ENCODE data around the gene B3GNT9.

GRCh38 chr16:67182288-67182687 is 31.5 kb upstream of the B3GNT9 start:
- no peak for TF ChIP-seq USF1 (IDR thresholded peaks at IDR 0.05)
- no peak for TF ChIP-seq TAF1 (IDR thresholded peaks at IDR 0.05; ENCODE audit: low read depth)
- no peak for TF ChIP-seq FOXM1 (IDR thresholded peaks at IDR 0.05; ENCODE audit: borderline replicate concordance, low read depth)
- no peak for TF ChIP-seq EP300 (IDR thresholded peaks at IDR 0.05; ENCODE audit: borderline replicate concordance)
- TF ChIP-seq REST (IDR thresholded peaks at IDR 0.05; ENCODE audit: low read depth): no peak
- no peak for TF ChIP-seq CREB1 (IDR thresholded peaks at IDR 0.05; ENCODE audit: low read depth)
- no peak for TF ChIP-seq MAX (IDR thresholded peaks at IDR 0.05)
- TF ChIP-seq RAD21 (IDR thresholded peaks at IDR 0.05; ENCODE audit: low read depth): no peak
- TF ChIP-seq YY1 (IDR thresholded peaks at IDR 0.05; ENCODE audit: low read depth): no peak
- TF ChIP-seq CEBPB (IDR thresholded peaks at IDR 0.05): no peak
- TF ChIP-seq NFIC (IDR thresholded peaks at IDR 0.05): no peak
- TF ChIP-seq TCF12 (IDR thresholded peaks at IDR 0.05; ENCODE audit: low read depth): no peak
- TF ChIP-seq ZBTB7A (IDR thresholded peaks at IDR 0.05; ENCODE audit: low read depth): no peak
- no peak for TF ChIP-seq EGR1 (IDR thresholded peaks at IDR 0.05)
